T-helper 2 cell treated with Interferon-gamma antibody and Interleukin-4, amounts not matched to agents 5 μg/mL and 100 μg/mL, for 36 hours (primary cell): Measurements from ENCODE around the gene GPR162.
A peak's percentile ranks its signal among the peaks of the same experiment; 100 is the strongest.
"Not testable (repeated sequence)": the region's sequence is repeated elsewhere in the genome, so short reads cannot be mapped to it uniquely, and the experiment has no call there.

Experiments
- DNase-seq: peaks from one replicate; pipeline ENCODE4 v3.0.0; 2021; ENCODE audit warnings: low spot score
- H3K27ac Mint-ChIP-seq: one replicate; pipeline ENCODE4 v1.8.0; 2021; ENCODE audit warnings: mild to moderate bottlenecking, mixed read lengths
- H3K27me3 Mint-ChIP-seq: one replicate; pipeline ENCODE4 v1.8.0; 2021; ENCODE audit warnings: low read depth, mixed read lengths
- H3K36me3 Mint-ChIP-seq: one replicate; pipeline ENCODE4 v1.8.0; 2021; ENCODE audit warnings: low read depth, mixed read lengths
- H3K4me1 Mint-ChIP-seq: one replicate; pipeline ENCODE4 v1.8.0; 2021; ENCODE audit warnings: low read depth, mixed read lengths
- H3K4me3 Mint-ChIP-seq: one replicate; pipeline ENCODE4 v1.8.0; 2022; ENCODE audit warnings: mild to moderate bottlenecking, moderate library complexity, mixed read lengths
- H3K9me3 Mint-ChIP-seq: one replicate; pipeline ENCODE4 v1.8.0; 2021; ENCODE audit warnings: mixed read lengths

Gene GPR162

GRCh38 chr12:6870304-6870703 lies 48.7 kb downstream of the GPR162 start:
- H3K27ac Mint-ChIP-seq: peak overlapping the region; percentile 31
- peaks cover 55% of the 10 kb centered on the region for H3K36me3 Mint-ChIP-seq

GRCh38 chr12:6871052-6871957 lies 49.7 kb downstream of the GPR162 start:
- Mint-ChIP-seq H3K4me3 (peak overlapping the region; percentile 93), H3K27me3 (no peaks in the 10 kb centered on the region), H3K36me3 (peaks cover 51% of the 10 kb centered on the region), H3K4me1 (peaks cover 51% of the 10 kb centered on the region), H3K9me3 (no peaks in the 10 kb centered on the region), H3K27ac (peak overlapping the region; percentile 88)
- peak; percentile 50 for DNase-seq

More at GRCh38 chr12:6870304-6870703, 48.7 kb downstream of the GPR162 start:
- Mint-ChIP-seq H3K4me3 (peak overlapping the region; percentile 93), H3K4me1 (peaks cover 49% of the 10 kb centered on the region)
- not testable (repeated sequence) for H3K9me3 Mint-ChIP-seq, H3K27me3 Mint-ChIP-seq, DNase-seq

GRCh38 chr12:6872073-6873048 lies 50.7 kb downstream of the GPR162 start:
- Mint-ChIP-seq H3K9me3 (no peaks in the 10 kb centered on the region), H3K4me1 (peaks cover 48% of the 10 kb centered on the region), H3K27ac (peak overlapping the region; percentile 88), H3K27me3 (no peaks in the 10 kb centered on the region), H3K36me3 (peaks cover 54% of the 10 kb centered on the region), H3K4me3 (peak overlapping the region; percentile 93)
- DNase-seq: peak; percentile 84

GRCh38 chr12:6873094-6874014 lies 51.7 kb downstream of the GPR162 start, which contains the start of gene SPSB2:
SPSB2 (minus strand) TSS chr12:6873303; CDS start chr12:6872901, 402 bp downstream.
- H3K4me3 Mint-ChIP-seq: peak within 1 kb of the TSS; percentile 93
- H3K27ac Mint-ChIP-seq: peak within 1 kb of the TSS; percentile 88
- H3K9me3 Mint-ChIP-seq: no peaks in the 10 kb centered on the region
- peaks cover 45% of the 10 kb centered on the region for H3K4me1 Mint-ChIP-seq
- peak; percentile 99 for DNase-seq
- no peaks in the 10 kb centered on the region for H3K27me3 Mint-ChIP-seq
- H3K36me3 Mint-ChIP-seq: peaks cover 50% of the 10 kb centered on the region

DNA sequence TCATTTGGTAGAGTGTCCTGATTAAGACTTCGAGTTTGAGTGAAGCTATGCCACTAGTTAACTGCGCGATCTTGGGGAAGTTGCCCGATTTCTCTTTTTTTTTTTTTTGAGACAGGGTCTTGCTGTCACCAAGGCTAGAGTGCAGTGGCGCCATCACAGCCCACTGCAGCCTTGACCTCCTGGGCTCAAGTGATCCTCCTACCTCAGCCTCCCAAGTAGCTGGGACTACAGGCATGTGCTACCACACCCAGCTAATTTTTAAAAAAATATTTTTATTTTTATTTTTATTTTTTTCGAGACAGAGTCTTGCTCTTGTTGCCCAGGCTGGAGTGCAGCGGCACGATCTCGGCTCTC lies 52.4 kb downstream of the GPR162 start:
- Mint-ChIP-seq H3K4me3 (peak overlapping the region; percentile 93), H3K27ac (peak overlapping the region; percentile 82), H3K36me3 (peaks cover 46% of the 10 kb centered on the region), H3K4me1 (peaks cover 39% of the 10 kb centered on the region)
- not testable (repeated sequence) for H3K27me3 Mint-ChIP-seq, H3K9me3 Mint-ChIP-seq, DNase-seq
